Activated CD8-positive, alpha-beta memory T cell treated with anti-CD3 and anti-CD28 coated beads for 24 hours (primary cell): ENCODE measurements around the gene USP49.

Experiments used
- DNase-seq: peaks from one replicate; pipeline ENCODE4 v3.0.0-alpha.2; 2020

The USP49 gene

GRCh38 chr6:41748542-41748941, 146.6 kb downstream of the USP49 start:
- no peak for DNase-seq

DNA sequence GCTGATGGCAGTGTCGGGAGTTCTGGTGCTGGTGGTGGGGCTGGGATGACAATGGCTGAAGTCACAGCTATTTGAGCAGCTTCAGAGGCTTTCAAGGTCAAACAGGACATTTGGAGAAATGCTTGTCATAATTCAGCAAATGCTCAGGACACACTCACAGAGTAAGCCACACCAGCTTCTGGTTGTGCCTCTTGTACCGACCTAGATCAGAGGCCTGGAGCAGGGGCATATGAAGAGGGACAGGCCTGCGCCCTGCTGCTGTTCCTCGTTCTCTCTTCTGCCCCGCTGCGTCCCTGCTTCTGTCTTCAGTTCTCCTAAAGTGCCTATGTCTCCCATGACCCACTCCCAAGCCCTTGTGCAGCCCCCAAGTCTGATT, 147.1 kb downstream of the USP49 start:
- no peak for DNase-seq

DNA sequence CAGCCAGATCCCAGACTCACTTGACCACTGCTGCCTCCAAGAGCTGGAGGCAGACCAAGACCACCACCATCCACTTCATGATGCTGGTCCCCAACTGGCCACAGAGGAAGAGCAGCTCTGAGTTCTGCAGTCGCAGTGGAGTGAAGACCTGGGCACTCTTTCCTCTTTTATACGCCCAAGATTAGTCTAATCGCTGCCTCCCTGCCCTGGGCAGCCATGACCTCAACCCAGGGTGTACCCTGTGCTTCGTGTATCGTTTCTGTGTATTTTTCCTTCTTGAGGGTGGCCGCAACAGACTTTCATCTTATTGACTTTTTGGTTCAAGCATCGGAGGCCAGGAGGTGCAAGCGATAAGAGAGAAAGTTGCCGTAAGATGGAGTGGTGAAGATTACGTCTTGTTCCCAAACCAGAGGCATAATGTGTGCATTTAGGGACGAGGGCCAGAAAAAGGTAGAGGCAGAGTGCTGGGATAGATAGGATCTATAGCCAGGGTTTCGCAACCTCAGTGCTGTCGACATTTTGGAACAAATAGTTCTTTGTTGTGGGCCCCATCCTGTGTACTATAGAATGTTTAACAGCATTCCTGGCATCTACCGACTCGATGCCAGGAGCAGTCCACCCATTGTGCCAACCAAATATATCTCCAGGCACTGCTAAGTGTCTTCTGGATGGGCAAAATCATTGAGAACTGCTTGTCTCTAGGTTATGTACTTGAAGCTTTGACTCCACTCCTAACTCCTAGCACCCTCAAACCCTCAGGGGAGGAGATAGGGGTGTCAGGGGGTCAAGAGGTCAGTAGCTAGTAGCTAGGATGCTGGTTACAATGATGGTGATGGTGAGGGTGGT, 147.7 kb downstream of the USP49 start, which contains the start of gene PGC:
Gene PGC, minus strand, starts transcription at position 142 of the 846 bp plus-strand sequence. Its CDS starts 63 bp downstream, at position 79.
- no peak for DNase-seq

GRCh38 chr6:41746107-41746506, 149.1 kb downstream of the USP49 start:
- no peak for DNase-seq

DNA sequence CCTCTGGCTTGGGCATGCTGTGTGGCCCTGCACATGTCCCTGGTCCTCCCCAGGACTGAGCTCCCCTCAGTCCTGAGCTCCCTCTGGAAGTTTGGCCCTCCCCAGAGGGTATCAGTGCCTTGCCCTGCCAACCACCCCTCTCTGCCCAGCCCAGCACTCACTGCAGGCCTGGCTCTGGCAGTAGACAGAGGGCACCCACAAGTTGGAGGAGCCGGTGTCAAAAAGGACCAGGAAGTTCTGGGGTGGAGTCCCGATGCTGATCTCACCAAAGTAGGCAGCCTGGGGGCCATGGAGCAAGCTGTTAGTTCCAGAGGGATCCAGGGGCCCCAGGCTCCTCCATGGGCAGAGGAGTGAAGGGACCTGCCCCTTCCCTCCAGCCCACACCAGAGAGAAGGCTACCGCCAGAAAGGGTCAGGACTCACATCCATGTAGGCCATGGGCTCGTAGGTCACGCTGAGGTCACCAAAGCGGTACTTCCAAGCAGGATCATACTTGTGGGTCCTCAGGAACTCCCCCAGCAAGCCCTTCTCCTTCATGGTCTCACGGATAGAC, 150.9 kb downstream of the USP49 start:
- no peak for DNase-seq

DNA sequence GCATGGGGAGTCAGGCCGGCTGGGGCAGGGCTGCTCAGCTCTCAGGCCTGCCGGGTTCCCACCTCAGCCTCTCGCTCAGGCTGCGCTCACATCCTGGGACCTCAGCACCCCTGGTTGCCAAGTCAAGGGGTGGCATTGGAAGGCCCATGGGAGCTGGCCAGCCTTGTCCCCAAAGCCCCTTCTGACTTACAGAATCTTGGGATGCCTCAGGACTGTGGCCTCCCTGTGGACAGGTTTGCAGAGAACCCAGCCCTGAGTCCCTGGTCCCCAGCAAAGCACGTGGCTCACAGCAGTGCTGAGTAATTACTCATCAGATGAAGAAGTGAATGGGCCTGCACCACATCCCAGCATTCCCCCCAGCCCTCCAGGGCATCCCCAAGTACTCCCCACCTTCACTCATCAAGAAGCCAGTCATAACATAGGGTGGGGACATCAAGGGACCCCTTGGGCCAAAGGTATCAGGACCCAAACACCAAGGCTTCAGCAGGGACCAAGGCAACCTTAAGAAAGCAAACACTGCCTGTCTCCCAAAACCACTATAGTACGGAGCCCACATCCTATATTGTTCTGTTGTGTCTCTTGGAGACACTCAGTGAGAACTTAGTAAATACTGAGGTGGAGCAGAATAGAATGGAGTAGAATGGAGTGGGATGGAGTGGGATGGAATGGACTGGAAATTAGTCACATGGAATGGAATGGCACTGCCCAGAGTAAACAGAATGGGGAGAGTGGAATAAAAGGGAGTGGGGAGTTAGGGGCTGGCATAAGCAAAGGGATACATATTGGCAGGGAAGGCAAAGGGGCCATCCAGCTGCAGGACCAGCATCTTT, 151.6 kb downstream of the USP49 start:
- no peak for DNase-seq

- DNase-seq: no peak
These were observed 153.3 kb downstream of the USP49 start for GRCh38 chr6:41741625-41742490.

DNA sequence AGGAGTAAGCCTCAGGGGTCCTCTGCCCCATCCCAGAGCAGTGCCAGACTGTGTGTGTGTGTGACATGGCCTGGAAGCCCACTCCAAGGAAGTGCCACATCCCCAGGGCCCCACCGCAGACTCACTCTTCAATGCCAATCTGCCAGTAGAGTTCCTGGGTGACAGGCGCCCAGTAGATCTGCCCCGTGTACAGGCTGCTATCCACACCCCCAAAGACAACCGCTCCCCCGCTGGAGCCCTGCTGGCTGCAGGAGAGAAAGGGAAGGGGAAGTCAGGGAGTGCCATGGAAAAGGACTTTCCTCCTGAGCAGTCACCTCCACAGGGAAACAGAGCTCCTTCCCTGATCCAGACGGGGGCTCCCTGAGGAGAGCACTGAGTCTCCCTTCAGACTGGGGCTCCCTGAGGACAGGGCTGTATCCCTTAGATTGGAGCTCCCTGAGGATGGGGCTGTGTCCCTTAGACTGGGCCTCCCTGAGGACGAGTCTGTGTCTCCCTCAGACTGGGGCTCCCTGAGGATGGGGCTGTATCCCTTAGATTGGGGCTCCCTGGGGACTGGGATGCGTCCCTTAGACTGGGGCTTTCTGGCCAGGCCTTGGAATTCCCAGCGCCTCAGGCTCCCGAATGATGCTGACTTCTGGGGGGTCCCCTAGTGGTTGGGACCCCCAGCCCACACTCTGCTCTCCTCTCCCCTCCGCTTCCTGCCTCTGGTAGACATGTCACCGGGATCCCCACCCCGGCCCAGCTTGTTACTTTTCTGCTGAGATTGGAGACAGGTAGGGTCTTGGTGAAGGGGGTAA, 154.6 kb downstream of the USP49 start:
- DNase-seq: no peak
